ENCODE data around the gene MYLK4.

- TF ChIP-seq POLR2AphosphoS5 (IDR thresholded peaks at IDR 0.05; ENCODE audit: borderline replicate concordance, low read depth, low read length) (no peak), EZH2 (IDR thresholded peaks at IDR 0.05) (no peak), FOXP2 (optimal IDR thresholded peaks at IDR 0.05; ENCODE audit: control extremely low read depth, extremely low read length, insufficient read depth) (no peak)
Measured at GRCh38 chr6:2743280-2744208, 7.2 kb downstream of the MYLK4 start.

All from SK-N-MC (cell line).